GM12891 (cell line): ENCODE results near the gene STK32B.

Experiments used
- POLR2A ChIP-seq: IDR thresholded peaks from 2 replicates; pipeline ENCODE4 v1.6.1; 2011; ENCODE audit warnings: low read depth, low read length, control low read depth
- POLR2AphosphoS5 ChIP-seq: IDR thresholded peaks from 2 replicates; pipeline ENCODE4 v1.6.1; 2011; ENCODE audit warnings: low read depth, low read length, control low read depth
- SPI1 ChIP-seq: IDR thresholded peaks from 2 replicates; pipeline ENCODE4 v1.6.1; 2011; ENCODE audit warnings: low read depth, low read length, control low read depth

GRCh38 chr4:5052204-5052702 lies 973 bp downstream of the STK32B start:
- TF ChIP-seq POLR2A (no peak), SPI1 (no peak), POLR2AphosphoS5 (no peak)
